ENCODE data around the gene COL5A1.

Gene COL5A1

GRCh38 chr9:134890155-134890495 is 248.5 kb downstream of the COL5A1 start:
- H3K4me3 ChIP-seq (ENCODE audit: low read length in 2 of 2): no peak overlapping the region
- peaks cover 0 to 2% of the 10 kb centered on the region in 2 donors for H3K27me3 ChIP-seq (ENCODE audit: control insufficient read depth in 2 of 2, insufficient read depth in 2 of 2, low read length in 2 of 2)
- H3K9ac ChIP-seq (ENCODE audit: low read depth in 1 of 2, low read length in 2 of 2): no peak overlapping the region
- no peaks in the 10 kb centered on the region for H3K9me3 ChIP-seq (ENCODE audit: control insufficient read depth in 2 of 2, low read length in 2 of 2)
- H3K36me3 ChIP-seq (ENCODE audit: control insufficient read depth in 2 of 2, insufficient read depth in 2 of 2, low read length in 2 of 2): no peaks in the 10 kb centered on the region
- H3K4me1 ChIP-seq (ENCODE audit: control insufficient read depth in 2 of 2, insufficient read depth in 2 of 2, low read length in 2 of 2): no peaks in the 10 kb centered on the region
- H3K27ac ChIP-seq (ENCODE audit: low read depth in 2 of 2, low read length in 2 of 2): no peak overlapping the region

- Histone ChIP-seq H3K36me3 (ENCODE audit: control insufficient read depth in 2 of 2, insufficient read depth in 2 of 2, low read length in 2 of 2) (no peaks in the 10 kb centered on the region), H3K27me3 (ENCODE audit: control insufficient read depth in 2 of 2, insufficient read depth in 2 of 2, low read length in 2 of 2) (peaks cover 0 to 2% of the 10 kb centered on the region in 2 donors), H3K4me3 (ENCODE audit: low read length in 2 of 2) (no peak overlapping the region), H3K9me3 (ENCODE audit: control insufficient read depth in 2 of 2, low read length in 2 of 2) (no peaks in the 10 kb centered on the region), H3K27ac (ENCODE audit: low read depth in 2 of 2, low read length in 2 of 2) (no peak overlapping the region), H3K4me1 (ENCODE audit: control insufficient read depth in 2 of 2, insufficient read depth in 2 of 2, low read length in 2 of 2) (no peaks in the 10 kb centered on the region), H3K9ac (ENCODE audit: low read depth in 1 of 2, low read length in 2 of 2) (no peak overlapping the region)
Observed at GRCh38 chr9:134891053-134891452, 249.4 kb downstream of the COL5A1 start.

- Histone ChIP-seq H3K27me3 (ENCODE audit: control insufficient read depth in 2 of 2, insufficient read depth in 2 of 2, low read length in 2 of 2) (peaks cover 0 to 2% of the 10 kb centered on the region in 2 donors), H3K27ac (ENCODE audit: low read depth in 2 of 2, low read length in 2 of 2) (no peak overlapping the region), H3K36me3 (ENCODE audit: control insufficient read depth in 2 of 2, insufficient read depth in 2 of 2, low read length in 2 of 2) (no peaks in the 10 kb centered on the region), H3K9me3 (ENCODE audit: control insufficient read depth in 2 of 2, low read length in 2 of 2) (no peaks in the 10 kb centered on the region), H3K9ac (ENCODE audit: low read depth in 1 of 2, low read length in 2 of 2) (no peak overlapping the region), H3K4me1 (ENCODE audit: control insufficient read depth in 2 of 2, insufficient read depth in 2 of 2, low read length in 2 of 2) (no peaks in the 10 kb centered on the region), H3K4me3 (ENCODE audit: low read length in 2 of 2) (no peak overlapping the region)
Observed at GRCh38 chr9:134891713-134892112, 250.1 kb downstream of the COL5A1 start.

GRCh38 chr9:134892221-134892620 is 250.6 kb downstream of the COL5A1 start:
- no peaks in the 10 kb centered on the region for H3K36me3 ChIP-seq (ENCODE audit: control insufficient read depth in 2 of 2, insufficient read depth in 2 of 2, low read length in 2 of 2)

GRCh38 chr9:134892820-134893420 is 251.3 kb downstream of the COL5A1 start:
- Histone ChIP-seq H3K27me3 (ENCODE audit: control insufficient read depth in 2 of 2, insufficient read depth in 2 of 2, low read length in 2 of 2) (peaks cover 0 to 2% of the 10 kb centered on the region in 2 donors), H3K4me3 (ENCODE audit: low read length in 2 of 2) (no peak overlapping the region), H3K9ac (ENCODE audit: low read depth in 1 of 2, low read length in 2 of 2) (no peak overlapping the region), H3K9me3 (ENCODE audit: control insufficient read depth in 2 of 2, low read length in 2 of 2) (no peaks in the 10 kb centered on the region), H3K4me1 (ENCODE audit: control insufficient read depth in 2 of 2, insufficient read depth in 2 of 2, low read length in 2 of 2) (no peaks in the 10 kb centered on the region), H3K36me3 (ENCODE audit: control insufficient read depth in 2 of 2, insufficient read depth in 2 of 2, low read length in 2 of 2) (no peaks in the 10 kb centered on the region), H3K27ac (ENCODE audit: low read depth in 2 of 2, low read length in 2 of 2) (no peak overlapping the region)

More at GRCh38 chr9:134892221-134892620, 250.6 kb downstream of the COL5A1 start:
- Histone ChIP-seq H3K4me3 (ENCODE audit: low read length in 2 of 2) (no peak overlapping the region), H3K27me3 (ENCODE audit: control insufficient read depth in 2 of 2, insufficient read depth in 2 of 2, low read length in 2 of 2) (peaks cover 0 to 2% of the 10 kb centered on the region in 2 donors), H3K4me1 (ENCODE audit: control insufficient read depth in 2 of 2, insufficient read depth in 2 of 2, low read length in 2 of 2) (no peaks in the 10 kb centered on the region), H3K27ac (ENCODE audit: low read depth in 2 of 2, low read length in 2 of 2) (no peak overlapping the region), H3K9me3 (ENCODE audit: control insufficient read depth in 2 of 2, low read length in 2 of 2) (no peaks in the 10 kb centered on the region), H3K9ac (ENCODE audit: low read depth in 1 of 2, low read length in 2 of 2) (no peak overlapping the region)

All from mucosa of rectum (tissue), 2 donors.